Fibroblast of skin of right biceps (primary cell): ENCODE measurements around the gene N4BP2L2.
"Not testable (repeated sequence)": the region's sequence is repeated elsewhere in the genome, so short reads cannot be mapped to it uniquely, and the experiment has no call there.

Source experiments
- DNase-seq: peaks from one replicate; pipeline ENCODE4 v3.0.0-alpha.2; 2013

Gene N4BP2L2

DNA sequence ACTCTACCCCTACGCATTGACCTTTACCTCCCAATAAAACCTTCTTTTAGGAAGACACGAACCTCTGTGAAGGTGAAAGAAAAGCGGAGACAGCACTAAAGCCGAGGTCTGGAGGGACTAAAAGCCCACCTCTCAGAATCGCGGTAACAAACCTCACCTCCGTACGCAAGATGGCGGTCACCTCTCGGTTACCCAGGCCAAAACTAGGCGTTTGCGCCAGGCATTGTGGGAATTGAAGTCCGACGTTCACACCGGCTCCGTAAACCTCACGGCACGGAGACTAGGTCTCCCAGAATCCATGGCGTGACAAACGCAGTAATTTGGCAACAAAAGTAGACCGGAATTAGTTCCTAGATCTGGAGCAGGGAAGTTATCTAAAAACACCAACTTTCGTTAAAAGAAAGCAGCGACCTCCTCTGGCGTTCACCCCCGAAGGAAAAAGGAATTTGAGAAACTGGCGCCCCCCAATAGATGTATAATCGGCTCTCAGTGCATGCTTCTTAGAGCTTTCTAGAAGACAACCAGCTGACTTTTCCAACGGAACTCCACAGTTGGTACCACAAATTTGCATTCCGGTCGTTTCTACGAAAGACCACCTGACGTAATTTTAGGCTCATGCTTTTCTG is at the start of gene N4BP2L2:
Gene N4BP2L2, minus strand, starts transcription at position 175 of the 626 bp plus-strand sequence. CDS start 1,768 bp downstream, outside the sequence.
- peak; percentile 99 for DNase-seq

GRCh38 chr13:32587811-32588170 is 49.2 kb upstream of the N4BP2L2 start:
- DNase-seq, result peak; percentile 13

DNA sequence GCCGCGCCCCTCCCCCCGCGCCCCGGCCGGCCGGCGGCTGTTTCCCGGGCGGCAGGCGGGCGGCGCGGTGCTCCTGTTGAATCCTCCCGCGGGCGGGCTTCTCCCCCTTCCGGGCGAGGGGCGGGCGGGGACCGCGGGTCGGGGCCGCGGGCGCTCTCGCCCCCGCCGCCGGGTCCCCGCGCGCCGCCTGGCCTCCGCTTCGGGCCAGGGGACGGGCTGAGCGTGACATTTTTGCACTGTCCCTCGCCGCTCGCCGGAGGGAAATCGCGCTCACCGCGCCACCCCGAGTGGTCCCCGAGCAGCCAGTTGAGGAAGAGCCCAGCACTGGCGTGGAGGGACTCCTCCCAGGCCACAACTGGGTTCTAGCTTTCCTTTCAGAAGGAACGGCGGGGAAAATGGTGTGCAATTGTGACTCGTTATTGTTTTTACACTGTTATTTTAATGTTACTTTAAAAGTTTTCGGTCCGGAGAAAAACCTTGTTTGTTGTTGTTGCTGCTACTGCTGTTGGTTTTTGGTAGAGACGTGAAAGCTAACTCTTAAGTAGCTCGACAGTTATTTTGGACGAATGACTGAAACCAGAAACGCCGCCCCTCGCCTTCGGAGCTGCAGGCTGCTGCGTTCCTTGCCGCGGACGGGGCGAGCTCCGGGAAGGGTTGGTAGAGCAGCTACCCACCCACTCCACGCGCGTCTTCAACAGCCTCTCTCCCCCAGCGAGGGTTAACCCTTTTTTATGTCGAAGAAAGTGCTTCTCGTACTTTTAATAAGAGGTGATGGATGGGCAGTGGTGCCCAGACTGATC is 48.6 kb upstream of the N4BP2L2 start:
- peak; percentile 64 for DNase-seq

GRCh38 chr13:32586080-32586900 is 47.7 kb upstream of the N4BP2L2 start, which contains the start of gene PDS5B:
TSS of gene PDS5B (plus strand) at chr13:32586452. CDS start at chr13:32648773, 62,321 bp downstream.
- peak; percentile 96 for DNase-seq

- DNase-seq, result peak; percentile 40
Observed at GRCh38 chr13:32585550-32586079, 47.0 kb upstream of the N4BP2L2 start.

- no peak for DNase-seq
Observed at GRCh38 chr13:32582991-32583390, 44.4 kb upstream of the N4BP2L2 start.

DNA sequence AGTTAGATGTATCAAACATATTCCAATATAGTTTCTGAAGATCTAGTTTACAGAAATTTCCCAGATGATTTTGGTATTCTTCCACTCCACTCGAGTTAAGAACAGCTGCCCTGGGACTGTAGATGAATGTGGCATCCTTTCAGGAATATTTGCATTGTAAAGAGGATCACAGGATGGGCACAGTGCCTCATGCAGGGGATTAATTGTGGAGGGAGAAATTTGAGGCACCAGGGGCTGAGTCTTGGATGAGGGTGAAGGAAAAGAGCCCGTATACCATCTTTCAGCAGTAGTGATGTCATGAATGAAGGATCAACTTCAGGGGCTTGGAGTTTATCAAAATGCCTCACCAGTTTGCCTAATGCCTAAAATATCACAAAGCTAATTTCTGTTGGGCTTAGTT is 43.7 kb upstream of the N4BP2L2 start:
- no peak for DNase-seq

DNA sequence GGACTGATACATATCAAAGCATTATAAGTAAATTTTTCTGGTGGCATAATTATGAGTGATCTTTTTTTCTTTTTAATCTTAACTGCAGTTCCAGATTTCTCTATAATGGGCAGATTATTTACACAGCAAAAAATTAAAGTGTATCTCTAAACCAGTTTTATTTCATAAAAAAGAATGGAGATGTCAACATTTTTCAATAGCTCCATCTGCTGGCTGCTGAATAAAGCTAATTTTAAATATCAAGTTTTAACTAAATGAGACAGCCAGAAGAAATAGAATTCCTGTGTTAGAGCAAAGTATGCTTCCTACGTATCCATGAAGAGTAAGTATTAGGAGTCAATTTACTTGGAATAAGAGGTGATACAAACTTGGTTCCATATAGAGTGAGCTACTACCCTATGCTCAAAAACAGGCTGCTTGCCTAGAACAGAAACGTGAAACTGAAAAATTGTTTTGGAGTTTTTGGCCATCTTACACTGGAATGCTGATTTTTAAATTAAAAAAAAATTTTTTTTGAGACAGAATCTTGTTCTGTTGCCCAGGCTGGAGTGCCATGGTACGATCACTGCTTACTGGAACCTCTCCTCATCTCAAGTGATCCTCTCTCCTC is 42.7 kb upstream of the N4BP2L2 start:
- peak; percentile 21 for DNase-seq

- DNase-seq, result no peak
Observed at GRCh38 chr13:32577032-32577431, 38.4 kb upstream of the N4BP2L2 start.

DNA sequence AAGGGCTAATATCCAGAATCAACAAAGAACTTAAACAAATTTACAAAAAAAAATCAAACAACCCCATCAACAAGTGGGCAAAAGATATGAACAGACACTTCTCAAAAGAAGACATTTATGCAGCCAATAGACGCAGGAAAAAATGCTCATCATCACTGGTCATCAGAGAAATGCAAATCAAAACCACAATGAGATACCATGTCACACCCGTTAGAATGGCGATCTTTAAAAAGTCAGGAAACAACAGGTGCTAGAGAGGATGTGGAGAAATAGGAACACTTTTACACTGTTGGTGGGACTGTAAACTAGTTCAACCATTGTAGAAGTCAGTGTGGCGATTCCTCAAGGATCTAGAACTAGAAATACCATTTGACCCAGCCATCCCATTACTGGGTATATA is 37.1 kb upstream of the N4BP2L2 start:
- DNase-seq, result not testable (repeated sequence)

- not testable (repeated sequence) for DNase-seq
Observed at GRCh38 chr13:32560842-32561241, 22.2 kb upstream of the N4BP2L2 start.

DNA sequence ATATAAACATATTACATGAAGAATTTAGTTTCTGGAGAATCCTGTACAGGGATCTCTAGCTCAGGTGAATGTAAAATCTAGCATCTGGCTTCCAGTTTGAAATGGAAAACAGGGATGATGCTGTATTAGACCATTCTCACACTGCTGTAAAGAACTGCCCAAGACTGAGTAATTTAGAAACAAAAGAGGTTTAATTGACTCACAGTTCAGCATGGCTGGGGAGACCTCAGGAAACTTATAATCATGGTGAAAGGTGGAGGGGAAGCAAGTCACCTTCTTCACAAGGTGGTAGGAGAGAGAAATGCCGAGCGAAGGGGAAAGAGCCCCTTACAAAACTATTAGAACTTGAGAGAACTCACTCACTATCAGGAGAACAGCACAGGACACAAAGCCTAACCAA is 17.0 kb upstream of the N4BP2L2 start:
- DNase-seq, result no peak

- no peak for DNase-seq
Observed at GRCh38 chr13:32553720-32554119, 15.1 kb upstream of the N4BP2L2 start.

DNA sequence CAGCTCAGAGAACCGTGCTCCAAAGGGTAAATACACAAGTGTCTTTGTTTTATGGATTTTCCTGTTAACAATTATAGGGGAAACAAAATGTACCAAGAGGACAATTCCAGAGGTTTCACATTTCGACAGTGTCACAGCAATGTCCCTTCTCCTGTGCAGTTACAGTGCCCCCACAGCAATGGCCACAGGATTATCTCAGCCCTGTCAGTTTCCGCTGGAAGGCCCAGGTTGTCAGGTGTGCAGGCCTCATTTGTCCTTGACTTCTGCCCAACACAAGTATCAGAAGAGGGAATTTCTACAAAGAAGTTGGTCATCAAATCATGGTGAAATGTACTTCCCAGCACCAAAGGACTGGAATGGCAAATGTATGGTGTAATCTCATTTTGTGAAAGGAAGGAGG is 11.2 kb upstream of the N4BP2L2 start:
- DNase-seq, result no peak

DNA sequence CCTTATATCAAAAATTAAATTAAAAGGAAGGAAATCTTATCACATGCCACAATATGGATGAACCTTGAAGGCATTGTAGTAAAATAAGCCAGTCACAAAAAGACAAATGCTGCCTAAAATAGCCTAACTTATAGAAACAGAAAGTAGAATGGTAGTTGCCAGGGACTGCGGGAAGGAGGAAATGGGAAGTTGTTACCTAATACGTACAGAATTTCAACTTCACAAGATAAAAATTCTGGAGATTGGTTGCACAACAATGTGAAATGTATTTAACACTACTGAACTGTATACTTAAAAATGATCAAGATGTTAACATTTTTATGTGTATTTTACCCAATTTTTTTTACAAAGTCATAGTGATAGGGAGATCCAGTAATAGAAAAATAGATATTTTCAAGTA is 10.2 kb upstream of the N4BP2L2 start:
- DNase-seq, result no peak

DNA sequence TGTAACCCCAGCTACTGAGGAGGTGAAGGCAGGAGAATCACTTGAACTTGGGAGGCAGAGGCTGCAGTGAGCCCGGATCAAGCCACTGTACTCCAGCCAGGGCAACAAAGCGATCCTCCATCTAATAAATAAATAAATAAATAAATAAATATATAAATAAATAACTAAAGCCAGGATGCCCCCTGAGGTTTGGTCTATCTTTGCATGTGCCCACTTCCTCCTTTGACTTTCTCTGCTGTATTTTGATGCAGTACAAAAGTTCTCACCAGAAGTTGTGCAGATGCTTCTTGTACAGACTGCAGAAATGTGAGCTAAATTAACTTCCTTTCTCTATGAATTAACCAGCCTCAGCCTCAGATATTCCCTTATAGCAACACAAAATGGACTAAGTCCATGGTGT is 6.5 kb upstream of the N4BP2L2 start:
- no peak for DNase-seq

GRCh38 chr13:32542221-32542620 is 3.6 kb upstream of the N4BP2L2 start:
- DNase-seq, result no peak

GRCh38 chr13:32538143-32538620 is 413 bp downstream of the N4BP2L2 start:
- peak; percentile 39 for DNase-seq

DNA sequence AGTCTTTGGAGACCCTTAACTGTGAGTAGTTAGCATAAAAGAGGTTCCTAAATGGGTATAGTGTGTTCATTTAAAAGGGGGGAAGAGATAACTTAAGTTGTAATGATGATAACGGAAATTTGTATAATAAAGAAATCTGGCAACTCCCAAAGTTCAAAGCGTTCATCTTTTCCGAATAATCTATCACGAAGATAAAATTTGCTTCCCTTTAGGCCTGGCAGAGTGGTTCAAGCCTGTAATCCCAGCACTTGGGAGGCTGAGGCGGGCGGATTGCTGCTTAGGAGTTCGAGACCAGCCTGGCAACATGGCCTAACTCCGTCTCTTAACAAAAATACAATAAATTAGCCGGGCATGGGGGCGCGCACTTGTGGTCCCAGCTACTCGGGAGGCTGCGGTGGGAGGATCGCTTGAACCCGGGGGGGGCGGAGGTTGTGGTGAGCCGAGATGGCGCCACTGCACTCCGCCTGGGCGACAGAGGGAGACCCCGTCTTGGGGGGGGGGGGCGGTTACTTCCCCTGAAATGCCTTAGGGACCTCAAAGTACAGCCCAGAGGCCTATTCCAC is 934 bp downstream of the N4BP2L2 start:
- DNase-seq, result peak; percentile 34

GRCh38 chr13:32535748-32536147 is 2.8 kb downstream of the N4BP2L2 start:
- no peak for DNase-seq

- DNase-seq, result no peak
Observed at GRCh38 chr13:32535115-32535514, 3.5 kb downstream of the N4BP2L2 start.

DNA sequence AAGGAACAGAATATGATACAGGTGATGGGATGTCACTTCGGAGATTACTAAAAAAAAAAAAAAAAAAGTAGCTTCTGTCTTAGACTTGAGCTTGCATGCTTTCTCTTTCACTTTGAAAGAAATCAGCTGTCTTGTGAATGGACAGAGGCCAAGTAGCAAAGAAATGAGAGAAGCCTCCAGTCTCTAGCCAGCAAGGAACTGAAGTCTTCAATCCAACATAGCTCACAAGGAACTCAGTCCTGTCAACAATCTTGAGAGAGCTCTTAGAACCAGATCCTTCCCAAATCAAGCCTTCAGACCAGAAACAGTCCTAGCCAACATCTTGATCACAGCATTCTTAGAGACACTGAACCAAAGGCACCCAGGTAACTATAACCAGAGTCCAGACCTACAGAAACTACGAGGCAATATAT is 7.7 kb downstream of the N4BP2L2 start:
- peak; percentile 36 for DNase-seq
